H4 (cell line): ENCODE measurements around the gene RFLNA. TPM values are rescaled to one million over a fixed set of nuclear protein-coding genes. Genes with fewer than 3 reads are reported as not detected.
A peak's percentile ranks its signal among the peaks of the same experiment; 100 is the strongest.
"Not testable (repeated sequence)": the region's sequence is repeated elsewhere in the genome, so short reads cannot be mapped to it uniquely, and the experiment has no call there.

Experiments used
- DNase-seq: peaks from one replicate; pipeline ENCODE4 v3.0.0-alpha.2; 2015; ENCODE audit warnings: low spot score
- total RNA-seq: library from RNA; depleted of rRNA; stranded (reverse); fragments of >200 nt; shearing (Covaris generic); gene quantifications from 2 replicates; pipeline ENCODE4 v1.2.3, GENCODE V29; 2014

RFLNA gene
- total RNA-seq, 1 experiment from 2014 or later = not detected

DNA sequence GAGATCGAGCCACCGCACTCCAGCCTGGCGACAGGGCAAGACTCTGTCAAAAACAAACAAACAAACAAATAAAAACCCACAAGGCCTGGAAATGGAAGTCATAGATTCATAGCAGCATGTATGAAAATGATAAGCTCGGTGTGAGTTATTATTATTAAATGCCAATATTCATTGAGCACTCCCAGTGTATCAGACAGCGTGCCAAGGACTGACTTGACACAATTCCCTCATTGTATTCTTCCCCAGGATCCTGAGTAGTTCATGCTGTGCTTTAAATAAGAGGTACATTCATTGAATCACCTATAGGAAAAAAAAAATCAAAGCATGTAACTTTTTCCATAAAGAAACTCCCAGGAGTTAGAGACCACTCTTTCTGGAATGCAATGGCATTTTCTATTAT, 12.6 kb upstream of the RFLNA start:
- DNase-seq = no peak

DNA sequence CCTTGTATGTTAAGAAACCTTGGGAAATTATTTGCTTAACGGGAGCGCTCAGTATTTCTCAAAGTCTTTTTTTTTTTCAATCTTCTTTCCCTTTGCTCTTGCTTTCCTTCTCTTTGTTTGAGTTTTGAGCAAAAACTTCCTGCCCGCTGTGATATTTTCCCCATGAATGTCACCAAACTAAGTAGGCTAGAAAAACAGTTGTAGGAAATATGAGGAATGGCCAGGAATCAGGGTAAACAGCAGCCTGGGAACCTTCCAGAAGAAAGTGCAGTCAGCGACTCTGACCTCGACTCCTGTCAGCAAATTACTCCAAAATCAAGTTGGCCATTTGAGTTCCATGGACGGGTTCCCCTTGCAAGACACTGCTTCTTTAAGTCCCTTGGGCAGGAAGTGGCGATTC, 11.6 kb upstream of the RFLNA start:
- no peak for DNase-seq

GRCh38 chr12:124284368-124284767, 10.5 kb upstream of the RFLNA start:
- no peak for DNase-seq

- DNase-seq = peak; percentile 60
Measured at GRCh38 chr12:124286414-124286813, 8.5 kb upstream of the RFLNA start.

- no peak for DNase-seq
Measured at GRCh38 chr12:124286971-124287370, 7.9 kb upstream of the RFLNA start.

DNA sequence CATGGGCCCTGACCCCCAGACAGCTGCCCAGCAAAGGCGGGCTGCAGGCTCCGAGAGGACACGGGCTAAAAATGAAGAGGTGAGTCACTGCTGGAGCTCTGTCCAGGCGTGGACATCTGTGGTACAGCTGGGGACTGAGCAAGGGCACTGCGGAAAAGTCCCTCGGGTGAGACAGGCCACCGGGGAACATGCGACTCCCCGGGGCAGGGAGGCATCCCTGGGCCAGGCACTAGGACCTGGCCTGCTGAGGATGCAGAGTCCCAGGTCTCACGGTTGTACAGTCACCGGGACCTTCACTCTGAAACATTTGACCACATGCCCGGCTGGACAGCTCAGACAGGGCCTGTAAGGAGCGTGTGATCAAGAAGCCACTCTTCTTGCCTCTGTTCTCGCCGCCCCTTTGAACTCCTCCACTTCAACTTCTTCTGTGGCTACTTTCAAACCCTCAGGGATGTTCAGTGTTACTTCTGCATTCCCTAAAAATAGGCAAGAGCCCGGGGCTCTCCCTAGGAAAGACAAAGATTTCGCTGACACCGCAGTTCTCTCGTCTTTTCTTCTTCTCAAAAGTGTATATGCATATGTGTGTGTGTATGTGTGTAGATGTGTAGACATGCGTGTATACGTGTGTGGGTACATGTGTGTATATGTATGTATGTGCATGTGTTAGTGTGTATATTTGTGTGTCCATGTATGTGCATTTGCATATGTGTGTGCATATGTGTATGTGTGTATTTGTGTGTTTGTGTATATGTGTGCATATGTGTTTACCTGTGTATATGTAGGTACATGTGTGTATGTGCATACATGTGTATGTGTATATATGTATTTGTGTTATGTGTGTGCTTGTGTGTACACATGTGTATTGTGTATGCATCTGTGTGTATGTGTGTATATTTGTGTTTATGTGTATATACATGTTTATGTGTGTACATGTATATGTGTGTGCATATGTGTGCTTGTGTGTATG, 5.0 kb upstream of the RFLNA start:
- DNase-seq = peak; percentile 19

GRCh38 chr12:124292385-124292784, 2.5 kb upstream of the RFLNA start:
- DNase-seq = no peak

GRCh38 chr12:124293286-124294003, 1.4 kb upstream of the RFLNA start:
- DNase-seq = no peak

DNA sequence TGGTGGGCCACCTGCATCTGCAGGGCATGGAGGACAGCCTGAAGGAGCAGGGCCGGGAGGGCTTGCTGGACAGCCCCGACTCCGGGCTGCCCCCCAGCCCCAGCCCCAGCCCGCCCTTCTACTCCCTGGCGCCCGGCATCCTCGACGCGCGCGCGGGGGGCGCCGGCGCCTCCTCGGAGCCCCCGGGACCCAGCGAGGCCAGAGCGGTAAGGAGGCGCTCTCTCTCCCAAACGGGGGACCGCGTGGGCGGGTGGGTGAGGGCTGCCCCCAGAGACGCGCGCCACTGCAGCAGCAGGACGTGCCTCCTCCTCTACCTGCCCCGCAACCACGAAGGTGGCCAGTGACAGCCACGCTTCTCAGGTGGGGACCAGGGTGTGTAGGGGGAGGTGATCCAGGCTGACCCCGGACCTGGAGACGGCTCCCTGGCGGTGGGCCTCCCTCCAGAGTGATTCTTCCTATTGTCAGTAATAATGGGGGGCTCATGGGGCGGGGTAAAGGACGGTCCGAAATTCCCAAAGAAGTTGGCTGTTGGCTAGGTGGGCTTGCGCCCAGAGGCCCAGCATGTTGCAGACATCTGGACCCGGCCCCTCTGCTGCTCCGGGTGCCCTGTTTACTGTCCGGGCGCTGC, 652 bp downstream of the RFLNA start:
- DNase-seq = no peak

DNA sequence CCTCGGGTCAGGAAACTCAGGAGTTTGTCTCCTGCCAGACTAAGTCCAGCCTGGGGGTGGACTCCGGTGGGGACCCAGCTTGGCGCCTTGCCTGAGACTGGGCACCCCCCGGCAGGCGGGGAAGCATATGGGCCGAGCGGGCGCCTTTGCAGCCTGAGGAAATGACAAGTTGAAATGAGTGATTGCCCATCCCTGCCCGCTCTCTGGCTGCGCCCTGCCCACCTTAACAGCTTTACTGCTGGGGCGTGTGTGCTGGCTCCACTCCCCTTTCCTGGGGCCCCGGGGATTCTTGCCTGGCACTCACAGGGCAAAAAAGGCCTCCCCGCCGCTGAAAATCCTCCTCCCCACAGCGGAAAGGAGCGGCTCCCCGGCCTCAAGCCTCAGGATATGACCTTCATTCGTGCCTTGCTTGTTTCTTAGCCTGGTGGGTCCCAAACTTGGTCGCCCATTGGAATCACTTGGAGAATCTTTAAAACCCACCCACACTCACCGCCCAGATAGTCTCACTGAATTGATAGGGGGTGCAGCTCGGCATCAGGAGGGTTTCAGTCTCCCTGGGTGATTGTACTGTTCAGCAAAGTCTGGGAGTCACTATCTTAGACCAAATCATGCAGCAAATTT, 1.5 kb downstream of the RFLNA start:
- DNase-seq = no peak

GRCh38 chr12:124296916-124297351, 2.0 kb downstream of the RFLNA start:
- no peak for DNase-seq

- DNase-seq = no peak
Measured at GRCh38 chr12:124297389-124297788, 2.5 kb downstream of the RFLNA start.

GRCh38 chr12:124297856-124298255, 3.0 kb downstream of the RFLNA start:
- DNase-seq = no peak

GRCh38 chr12:124298685-124299410, 4.0 kb downstream of the RFLNA start:
- no peak for DNase-seq

DNA sequence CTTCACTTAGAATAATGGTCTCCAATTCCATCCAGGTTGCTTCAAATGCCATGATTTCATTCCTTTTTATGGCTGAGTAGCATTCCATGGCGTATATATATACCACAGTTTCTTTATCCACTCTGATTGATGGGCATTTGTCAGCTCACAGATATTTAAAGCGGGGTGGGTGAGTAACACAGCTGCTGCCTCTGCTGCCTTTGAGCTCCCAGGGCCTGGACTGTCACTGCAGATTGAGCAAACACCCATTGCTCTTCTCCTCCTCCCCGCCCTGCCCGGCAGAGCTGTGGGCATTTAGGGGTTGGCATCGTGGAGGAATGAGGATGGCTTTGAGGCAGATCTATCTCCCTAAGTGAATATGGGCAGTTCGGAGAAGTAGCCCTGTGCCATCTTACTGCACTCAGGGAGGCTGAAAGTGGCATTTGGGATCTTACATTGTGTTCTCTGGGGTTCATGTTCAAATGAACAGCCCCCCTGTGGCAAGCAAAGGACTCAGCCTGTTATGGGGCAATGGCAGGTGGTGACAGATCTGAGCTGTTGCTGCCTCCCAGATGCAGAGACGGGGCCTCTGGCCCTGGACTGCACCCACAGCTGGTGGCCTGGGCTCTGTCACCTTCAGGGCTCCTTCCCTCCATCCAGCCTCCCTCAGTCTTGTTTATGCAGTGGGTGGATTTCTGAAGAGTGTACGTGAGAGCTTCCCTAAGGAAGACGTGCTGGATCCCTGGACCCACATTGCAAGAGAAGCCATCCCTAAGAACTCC, 4.9 kb downstream of the RFLNA start:
- no peak for DNase-seq

- DNase-seq = not testable (repeated sequence)
Measured at GRCh38 chr12:124300657-124301056, 5.8 kb downstream of the RFLNA start.

DNA sequence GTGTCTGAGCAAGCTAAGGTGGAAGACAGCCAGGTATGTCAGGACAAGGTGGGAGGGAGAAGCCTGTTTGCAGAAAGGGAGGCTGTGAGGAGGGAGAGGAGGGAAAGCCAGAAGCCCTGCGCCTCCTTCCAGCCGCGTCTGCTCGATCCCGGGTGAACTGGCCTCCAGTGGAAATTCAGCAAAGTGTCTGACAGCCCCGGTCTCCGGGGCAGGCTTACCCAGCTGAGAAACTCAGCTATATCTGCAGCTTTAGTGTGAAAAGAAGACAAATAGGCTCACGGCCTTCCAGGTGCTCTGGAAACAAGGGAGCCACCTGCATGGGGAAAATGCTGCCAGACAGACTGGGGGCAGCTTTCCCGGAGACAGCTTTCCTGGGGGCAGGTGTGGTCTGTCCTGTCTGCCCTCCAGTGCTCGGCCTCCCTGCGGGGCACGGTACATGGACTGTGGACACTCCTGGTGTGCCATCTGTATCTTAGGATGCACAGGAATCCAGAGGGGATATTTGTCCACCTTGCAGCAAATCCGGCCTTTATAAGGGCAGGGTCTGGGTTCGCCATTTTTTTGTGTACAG, 6.3 kb downstream of the RFLNA start:
- DNase-seq = no peak

DNA sequence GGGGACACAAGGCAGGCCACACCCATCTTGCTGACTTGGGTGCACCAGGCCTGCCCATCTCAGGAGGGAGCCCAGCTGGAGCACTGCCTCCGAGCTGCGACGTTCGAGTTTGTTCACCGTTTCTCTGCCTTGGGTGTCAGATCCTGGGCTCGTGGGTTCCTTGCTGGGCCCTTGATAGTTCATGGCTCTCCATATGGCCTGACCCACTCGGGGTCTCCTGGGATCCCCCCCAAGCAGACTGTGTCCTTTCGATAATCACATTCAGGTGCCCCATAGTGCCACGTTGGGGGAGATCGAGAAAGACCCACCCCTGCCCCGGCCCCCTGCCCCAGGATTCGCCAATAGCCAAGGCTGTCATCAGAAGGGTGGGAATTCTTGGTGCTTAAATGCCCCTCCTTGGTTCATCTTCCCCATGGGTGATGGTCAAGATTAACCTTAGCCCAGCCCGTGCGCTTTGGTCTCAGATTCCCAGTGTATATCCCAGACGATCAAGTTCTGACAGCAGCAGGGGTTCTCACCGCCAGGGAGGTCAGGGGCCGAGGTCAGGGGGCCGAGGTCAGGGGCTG, 7.4 kb downstream of the RFLNA start:
- no peak for DNase-seq

DNA sequence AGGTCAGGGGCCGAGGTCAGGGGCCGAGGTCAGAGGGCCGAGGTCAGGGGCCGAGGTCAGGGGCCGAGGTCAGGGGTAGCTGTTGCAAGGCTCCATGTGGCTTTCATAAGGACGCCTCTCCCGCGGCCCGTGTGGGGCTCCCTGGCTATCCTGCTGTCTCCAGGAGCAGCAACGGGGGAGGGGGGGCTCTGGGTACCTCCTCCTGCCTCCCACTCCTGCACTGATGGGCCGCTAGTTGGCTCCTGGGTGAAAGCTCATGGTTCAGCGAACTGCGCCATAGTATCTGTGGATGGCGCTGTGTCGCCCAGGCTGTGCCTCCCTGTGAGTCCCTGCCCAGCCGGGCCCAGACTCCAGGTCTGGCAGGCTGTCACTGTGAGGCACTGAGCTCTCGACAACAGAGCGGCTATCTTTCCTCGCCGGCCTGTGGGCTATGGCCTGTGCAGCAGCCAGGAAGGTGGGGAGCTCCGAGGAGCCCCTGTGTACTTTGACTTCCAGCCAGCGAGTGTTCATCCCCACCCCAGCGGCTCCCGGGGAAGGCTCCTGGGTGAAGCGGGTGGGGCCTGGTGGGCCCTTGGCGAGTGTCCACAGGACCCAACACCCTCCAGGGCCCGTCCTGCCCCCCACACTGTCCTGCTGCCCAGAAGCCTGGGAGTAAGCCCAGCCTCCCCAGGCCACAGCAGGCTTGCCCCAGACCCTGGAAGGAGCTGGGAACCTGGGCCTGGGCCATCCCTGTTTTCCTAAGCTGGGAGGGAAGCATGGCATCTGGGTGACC, 8.1 kb downstream of the RFLNA start:
- no peak for DNase-seq
